Measurements from ENCODE around the gene AMBP.

Gene AMBP

GRCh38 chr9:114080773-114081440, 2.8 kb upstream of the AMBP start:
- no peak overlapping the region for H3K4me3 ChIP-seq (ENCODE audit: low read length)
- TF ChIP-seq ZNF274 (IDR thresholded peaks at IDR 0.05; ENCODE audit: low read depth, low read length), result no peak

GRCh38 chr9:114080195-114080772, 2.2 kb upstream of the AMBP start:
- no peak for TF ChIP-seq ZNF274 (IDR thresholded peaks at IDR 0.05; ENCODE audit: low read depth, low read length)
- no peak overlapping the region for H3K4me3 ChIP-seq (ENCODE audit: low read length)

- H3K4me3 ChIP-seq (ENCODE audit: low read length), result no peak overlapping the region
- TF ChIP-seq ZNF274 (IDR thresholded peaks at IDR 0.05; ENCODE audit: low read depth, low read length), result no peak
Observed at GRCh38 chr9:114078781-114079156, 669 bp upstream of the AMBP start.

GRCh38 chr9:114077162-114077837, 800 bp downstream of the AMBP start:
- no peak overlapping the region for H3K4me3 ChIP-seq (ENCODE audit: low read length)
- TF ChIP-seq ZNF274 (IDR thresholded peaks at IDR 0.05; ENCODE audit: low read depth, low read length), result no peak

- no peak for TF ChIP-seq ZNF274 (IDR thresholded peaks at IDR 0.05; ENCODE audit: low read depth, low read length)
- H3K4me3 ChIP-seq (ENCODE audit: low read length), result no peak overlapping the region
Observed at GRCh38 chr9:114076237-114077161, 1.6 kb downstream of the AMBP start.

- H3K4me3 ChIP-seq (ENCODE audit: low read length), result no peak overlapping the region
- TF ChIP-seq ZNF274 (IDR thresholded peaks at IDR 0.05; ENCODE audit: low read depth, low read length), result no peak
Observed at GRCh38 chr9:114075602-114076001, 2.5 kb downstream of the AMBP start.

GRCh38 chr9:114072184-114073140, 5.6 kb downstream of the AMBP start:
- TF ChIP-seq ZNF274 (IDR thresholded peaks at IDR 0.05; ENCODE audit: low read depth, low read length), result no peak
- H3K4me3 ChIP-seq (ENCODE audit: low read length), result no peak overlapping the region

- TF ChIP-seq ZNF274 (IDR thresholded peaks at IDR 0.05; ENCODE audit: low read depth, low read length), result no peak
- H3K4me3 ChIP-seq (ENCODE audit: low read length), result no peak overlapping the region
Observed at GRCh38 chr9:114071197-114071795, 6.8 kb downstream of the AMBP start.

GRCh38 chr9:114070188-114071103, 7.7 kb downstream of the AMBP start:
- H3K4me3 ChIP-seq (ENCODE audit: low read length), result no peak overlapping the region
- no peak for TF ChIP-seq ZNF274 (IDR thresholded peaks at IDR 0.05; ENCODE audit: low read depth, low read length)

- no peak overlapping the region for H3K4me3 ChIP-seq (ENCODE audit: low read length)
- TF ChIP-seq ZNF274 (IDR thresholded peaks at IDR 0.05; ENCODE audit: low read depth, low read length), result no peak
Observed at GRCh38 chr9:114069476-114070187, 8.5 kb downstream of the AMBP start.

GRCh38 chr9:114065304-114065703, 12.8 kb downstream of the AMBP start:
- no peak for TF ChIP-seq ZNF274 (IDR thresholded peaks at IDR 0.05; ENCODE audit: low read depth, low read length)
- H3K4me3 ChIP-seq (ENCODE audit: low read length), result no peak overlapping the region
